HepG2 (cell line): ENCODE results near the gene DOK7. TPM values are rescaled to one million over a fixed set of nuclear protein-coding genes. Genes with fewer than 3 reads are reported as not detected.

Experiments used
- GATAD2A ChIP-seq: IDR thresholded peaks from 2 replicates; pipeline ENCODE4 v1.6.1; 2016
- LCORL ChIP-seq, 2 experiments: fragments of 450-650 bp in 1 of 2; sonication (generic) in 1 of 2; formaldehyde crosslinking in 1 of 2; IDR thresholded peaks; 2 replicates each; pipeline versions ENCODE4 v1.5.0 to v1.6.1; 2017 to 2020; ENCODE audit warnings: antibody characterized with exemption in 1 of 2, missing genetic modification reagents in 1 of 2
- THAP11 ChIP-seq: IDR thresholded peaks from 2 replicates; pipeline ENCODE4 v1.6.1; 2016; ENCODE audit warnings: missing biosample characterization, missing genetic modification reagents
- XRCC5 ChIP-seq: fragments of 200-400 bp; formaldehyde crosslinking; optimal IDR thresholded peaks from 2 replicates; pipeline ENCODE3; 2017; ENCODE audit warnings: mild to moderate bottlenecking, low read length
- ZNF501 ChIP-seq: sonication (generic); formaldehyde crosslinking; IDR thresholded peaks from 2 replicates; pipeline ENCODE4 v1.5.1; 2020; ENCODE audit warnings: mild to moderate bottlenecking, moderate library complexity, missing genetic modification reagents
- ZNF556 ChIP-seq: sonication (generic); formaldehyde crosslinking; IDR thresholded peaks from 2 replicates; pipeline ENCODE4 v1.4.0; 2020; ENCODE audit warnings: mild to moderate bottlenecking, missing genetic modification reagents, borderline replicate concordance
- ZNF614 ChIP-seq: IDR thresholded peaks from 2 replicates; pipeline ENCODE4 v1.6.1; 2018; ENCODE audit warnings: missing biosample characterization, missing genetic modification reagents, inconsistent platforms, borderline replicate concordance
- ZNF777 ChIP-seq: sonication (generic); formaldehyde crosslinking; IDR thresholded peaks from 2 replicates; pipeline ENCODE4 v1.4.0; 2020; ENCODE audit warnings: missing genetic modification reagents
- polyA plus RNA-seq, 8 experiments: library from polyadenylated mRNA; depleted of rRNA in 3 of 8; stranded (reverse) in 7 of 8; unstranded in 1 of 8; fragments of >200 nt; fragmentation: Illumina TruSeq in 4 of 8; extraction: Trizol in 4 of 8; gene quantifications; 2 replicates each; pipeline versions ENCODE4 v1.2.1 to v1.2.3, GENCODE V29; 2011 to 2016; ENCODE audit warnings: low read depth in 4 of 8, missing spikeins in 1 of 8, mixed read lengths in 1 of 8; ENCODE audit not compliant: insufficient read depth in 1 of 8
- total RNA-seq, 5 experiments: library from RNA; depleted of rRNA; stranded (reverse); fragments of >200 nt; fragmentation: Illumina TruSeq; extraction: Trizol; gene quantifications; 2 replicates each; pipeline ENCODE4 v1.2.3, GENCODE V29; 2016; ENCODE audit warnings: low read depth in 1 of 5
- TF ChIP-seq, protein P1 (sequence below), 2 experiments: fragments of 450-650 bp in 1 of 2; sonication (generic) in 1 of 2; formaldehyde crosslinking in 1 of 2; IDR thresholded peaks; 2 replicates each; pipeline versions ENCODE4 v1.6.1 to v1.8.0; 2016 to 2022; ENCODE audit warnings: antibody characterized with exemption in 1 of 2, mild to moderate bottlenecking in 1 of 2, missing genetic modification reagents in 1 of 2
- TF ChIP-seq, protein P2 (sequence below), 2 experiments: sonication (generic) in 1 of 2; formaldehyde crosslinking in 1 of 2; IDR thresholded peaks; 2 replicates each; pipeline versions ENCODE4 v1.4.0 to v1.6.1; 2018 to 2020; ENCODE audit warnings: missing genetic modification reagents in 2 of 2, borderline replicate concordance in 1 of 2, low read depth in 1 of 2, mild to moderate bottlenecking in 1 of 2, missing biosample characterization in 1 of 2
- TF ChIP-seq, protein P3 (sequence below): sonication (generic); formaldehyde crosslinking; IDR thresholded peaks from 2 replicates; pipeline ENCODE4 v1.4.0; 2020; ENCODE audit warnings: missing genetic modification reagents, mild to moderate bottlenecking, borderline replicate concordance
- TF ChIP-seq, protein P4 (sequence below): sonication (generic); formaldehyde crosslinking; IDR thresholded peaks from 2 replicates; pipeline ENCODE4 v1.8.1; 2023; ENCODE audit warnings: mild to moderate bottlenecking, moderate library complexity, missing genetic modification reagents

DOK7 gene
- total and polyA plus RNA-seq, 2 of the 13 experiments (the other 11 are each of a cell fraction or from before 2014, with no cell fraction given) = 0.03 to 0.07 TPM

DNA sequence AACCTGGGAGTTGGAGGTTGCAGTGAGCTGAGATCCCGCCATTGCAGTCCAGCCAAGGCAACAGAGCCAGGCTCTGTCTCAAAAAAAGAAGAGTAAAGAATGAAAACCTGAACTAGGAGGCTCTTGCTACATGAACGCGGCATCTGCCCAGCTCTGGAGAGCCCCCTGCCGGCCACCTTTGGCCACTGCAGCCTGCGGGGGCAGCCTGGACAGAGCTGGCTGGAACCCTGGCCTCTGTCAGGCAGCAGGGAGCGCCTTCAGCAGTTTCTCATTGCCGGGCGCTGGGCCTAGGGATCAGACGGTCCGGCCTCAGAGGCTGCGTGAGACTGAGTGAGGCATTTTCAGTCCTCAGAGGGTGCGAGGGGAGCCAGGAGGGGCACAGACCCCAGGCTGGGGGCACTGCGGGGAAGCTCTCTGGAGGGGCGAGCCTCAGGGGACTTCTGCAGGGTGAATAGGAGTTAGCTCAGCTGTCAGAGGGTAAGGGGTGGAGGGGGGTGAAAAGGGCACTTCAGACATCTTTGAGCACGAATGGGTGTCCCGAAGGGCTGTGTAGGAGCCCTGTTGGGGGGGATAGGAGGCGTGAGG lies 17.5 kb downstream of the DOK7 start (continued):
- TF ChIP-seq, protein P1, sequence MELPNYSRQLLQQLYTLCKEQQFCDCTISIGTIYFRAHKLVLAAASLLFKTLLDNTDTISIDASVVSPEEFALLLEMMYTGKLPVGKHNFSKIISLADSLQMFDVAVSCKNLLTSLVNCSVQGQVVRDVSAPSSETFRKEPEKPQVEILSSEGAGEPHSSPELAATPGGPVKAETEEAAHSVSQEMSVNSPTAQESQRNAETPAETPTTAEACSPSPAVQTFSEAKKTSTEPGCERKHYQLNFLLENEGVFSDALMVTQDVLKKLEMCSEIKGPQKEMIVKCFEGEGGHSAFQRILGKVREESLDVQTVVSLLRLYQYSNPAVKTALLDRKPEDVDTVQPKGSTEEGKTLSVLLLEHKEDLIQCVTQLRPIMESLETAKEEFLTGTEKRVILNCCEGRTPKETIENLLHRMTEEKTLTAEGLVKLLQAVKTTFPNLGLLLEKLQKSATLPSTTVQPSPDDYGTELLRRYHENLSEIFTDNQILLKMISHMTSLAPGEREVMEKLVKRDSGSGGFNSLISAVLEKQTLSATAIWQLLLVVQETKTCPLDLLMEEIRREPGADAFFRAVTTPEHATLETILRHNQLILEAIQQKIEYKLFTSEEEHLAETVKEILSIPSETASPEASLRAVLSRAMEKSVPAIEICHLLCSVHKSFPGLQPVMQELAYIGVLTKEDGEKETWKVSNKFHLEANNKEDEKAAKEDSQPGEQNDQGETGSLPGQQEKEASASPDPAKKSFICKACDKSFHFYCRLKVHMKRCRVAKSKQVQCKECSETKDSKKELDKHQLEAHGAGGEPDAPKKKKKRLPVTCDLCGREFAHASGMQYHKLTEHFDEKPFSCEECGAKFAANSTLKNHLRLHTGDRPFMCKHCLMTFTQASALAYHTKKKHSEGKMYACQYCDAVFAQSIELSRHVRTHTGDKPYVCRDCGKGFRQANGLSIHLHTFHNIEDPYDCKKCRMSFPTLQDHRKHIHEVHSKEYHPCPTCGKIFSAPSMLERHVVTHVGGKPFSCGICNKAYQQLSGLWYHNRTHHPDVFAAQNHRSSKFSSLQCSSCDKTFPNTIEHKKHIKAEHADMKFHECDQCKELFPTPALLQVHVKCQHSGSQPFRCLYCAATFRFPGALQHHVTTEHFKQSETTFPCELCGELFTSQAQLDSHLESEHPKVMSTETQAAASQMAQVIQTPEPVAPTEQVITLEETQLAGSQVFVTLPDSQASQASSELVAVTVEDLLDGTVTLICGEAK (IDR thresholded peaks at IDR 0.05) = no peak
- TF ChIP-seq, protein P1 (CRISPR knock-in tag; IDR thresholded peaks at IDR 0.05) = peak; percentile 20; the same call in 1 of the 2 replicates
- TF ChIP-seq THAP11 (CRISPR knock-in tag) = 0 out of 2 replicates have a peak, but pooled peaks have one; percentile 24
- TF ChIP-seq ZNF614 = 0 out of 2 replicates have a peak, but pooled peaks have one; percentile 31
- 0 out of 2 replicates have a peak, but pooled peaks have one; percentile 13 for TF ChIP-seq GATAD2A
- 0 out of 2 replicates have a peak, but pooled peaks have one; percentile 20 for TF ChIP-seq ZNF556 (CRISPR knock-in tag)
- TF ChIP-seq, protein P2, sequence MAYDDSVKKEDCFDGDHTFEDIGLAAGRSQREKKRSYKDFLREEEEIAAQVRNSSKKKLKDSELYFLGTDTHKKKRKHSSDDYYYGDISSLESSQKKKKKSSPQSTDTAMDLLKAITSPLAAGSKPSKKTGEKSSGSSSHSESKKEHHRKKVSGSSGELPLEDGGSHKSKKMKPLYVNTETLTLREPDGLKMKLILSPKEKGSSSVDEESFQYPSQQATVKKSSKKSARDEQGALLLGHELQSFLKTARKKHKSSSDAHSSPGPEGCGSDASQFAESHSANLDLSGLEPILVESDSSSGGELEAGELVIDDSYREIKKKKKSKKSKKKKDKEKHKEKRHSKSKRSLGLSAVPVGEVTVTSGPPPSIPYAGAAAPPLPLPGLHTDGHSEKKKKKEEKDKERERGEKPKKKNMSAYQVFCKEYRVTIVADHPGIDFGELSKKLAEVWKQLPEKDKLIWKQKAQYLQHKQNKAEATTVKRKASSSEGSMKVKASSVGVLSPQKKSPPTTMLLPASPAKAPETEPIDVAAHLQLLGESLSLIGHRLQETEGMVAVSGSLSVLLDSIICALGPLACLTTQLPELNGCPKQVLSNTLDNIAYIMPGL (CRISPR knock-in tag; IDR thresholded peaks at IDR 0.05; ENCODE audit: borderline replicate concordance in 1 of 2, low read depth in 1 of 2) = 0 out of 4 replicates have a peak, but pooled peaks have one; percentile 32 to 36
- TF ChIP-seq, protein P3, sequence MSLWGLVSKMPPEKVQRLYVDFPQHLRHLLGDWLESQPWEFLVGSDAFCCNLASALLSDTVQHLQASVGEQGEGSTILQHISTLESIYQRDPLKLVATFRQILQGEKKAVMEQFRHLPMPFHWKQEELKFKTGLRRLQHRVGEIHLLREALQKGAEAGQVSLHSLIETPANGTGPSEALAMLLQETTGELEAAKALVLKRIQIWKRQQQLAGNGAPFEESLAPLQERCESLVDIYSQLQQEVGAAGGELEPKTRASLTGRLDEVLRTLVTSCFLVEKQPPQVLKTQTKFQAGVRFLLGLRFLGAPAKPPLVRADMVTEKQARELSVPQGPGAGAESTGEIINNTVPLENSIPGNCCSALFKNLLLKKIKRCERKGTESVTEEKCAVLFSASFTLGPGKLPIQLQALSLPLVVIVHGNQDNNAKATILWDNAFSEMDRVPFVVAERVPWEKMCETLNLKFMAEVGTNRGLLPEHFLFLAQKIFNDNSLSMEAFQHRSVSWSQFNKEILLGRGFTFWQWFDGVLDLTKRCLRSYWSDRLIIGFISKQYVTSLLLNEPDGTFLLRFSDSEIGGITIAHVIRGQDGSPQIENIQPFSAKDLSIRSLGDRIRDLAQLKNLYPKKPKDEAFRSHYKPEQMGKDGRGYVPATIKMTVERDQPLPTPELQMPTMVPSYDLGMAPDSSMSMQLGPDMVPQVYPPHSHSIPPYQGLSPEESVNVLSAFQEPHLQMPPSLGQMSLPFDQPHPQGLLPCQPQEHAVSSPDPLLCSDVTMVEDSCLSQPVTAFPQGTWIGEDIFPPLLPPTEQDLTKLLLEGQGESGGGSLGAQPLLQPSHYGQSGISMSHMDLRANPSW = no peak
- TF ChIP-seq ZNF501 (CRISPR knock-in tag) = 0 out of 2 replicates have a peak, but pooled peaks have one; percentile 40
- peak; percentile 84 for TF ChIP-seq XRCC5
- peak; percentile 65 for TF ChIP-seq ZNF777 (CRISPR knock-in tag)
- no peak for TF ChIP-seq LCORL (IDR thresholded peaks at IDR 0.05)
- 0 out of 2 replicates have a peak, but pooled peaks have one; percentile 35 for TF ChIP-seq LCORL (CRISPR knock-in tag; IDR thresholded peaks at IDR 0.05)
- TF ChIP-seq, protein P4, sequence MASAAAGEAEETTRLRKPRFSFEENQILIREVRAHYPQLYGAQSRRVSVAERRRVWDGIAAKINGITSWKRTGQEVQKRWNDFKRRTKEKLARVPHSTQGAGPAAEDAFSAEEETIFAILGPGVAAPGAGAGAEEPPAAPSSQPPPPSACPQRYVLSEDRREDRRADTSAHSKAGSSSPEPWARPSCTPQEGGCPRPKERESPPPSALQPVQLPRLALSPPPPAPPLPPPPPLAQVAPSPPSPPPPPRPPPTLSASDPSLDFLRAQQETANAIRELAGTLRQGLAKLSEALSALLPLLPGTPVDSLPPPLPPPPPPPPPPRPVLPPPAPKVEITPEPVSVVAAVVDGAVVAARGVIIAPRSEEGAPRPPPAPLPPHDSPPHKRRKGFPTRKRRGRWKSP (CRISPR knock-in tag) = 0 out of 2 replicates have a peak, but pooled peaks have one; percentile 46
